A549 (cell line): ENCODE results near the gene MAN2C1. TPM values are rescaled to one million over a fixed set of nuclear protein-coding genes. Genes with fewer than 3 reads are reported as not detected.

ENCODE experiments used
- ATAC-seq, 2 experiments: fragments of 200-7000 bp in 1 of 2; fragments of >200 bp in 1 of 2; cut with Nextera tagmentation in 1 of 2; cut with Tn5 transposase in 1 of 2; 3 replicates each; pipeline versions ENCODE4 v1.8.0 to v1.9.1; 2018 to 2020; ENCODE audit warnings: mild to moderate bottlenecking in 1 of 2, moderate library complexity in 1 of 2
- CTCF ChIA-PET: fragments of 300-600 bp; sonication (Branson Sonifier 250); formaldehyde crosslinking; extraction: SDS; loops from one replicate; lab custom pipeline; 2021; ENCODE audit warnings: antibody characterized with exemption, inconsistent platforms; lab: Yijun Ruan, JAX
- POLR2A ChIA-PET: fragments of 350-600 bp; formaldehyde crosslinking; extraction: SDS; loops from one replicate; lab custom pipeline; 2021; ENCODE audit warnings: antibody characterized with exemption, inconsistent platforms; lab: Yijun Ruan, JAX
- DNase-seq, 2 experiments: peaks; one replicate each; pipeline versions ENCODE4 v3.0.0 to v3.0.0-alpha.2; 2011 to 2016; ENCODE audit warnings: low read depth in 1 of 2, low spot score in 1 of 2
- FAIRE-seq: peaks from 2 replicates; lab custom pipeline; 2011; peaks lifted over from hg19 to GRCh38; lab: Jason Lieb, UNC
- H3K27ac ChIP-seq, 2 experiments: fragments of >200 bp; sonication (Bioruptor Twin); formaldehyde crosslinking; 3 replicates each; pipeline ENCODE4 v1.5.1; 2016 to 2017
- H3K4me1 ChIP-seq: fragments of >200 bp; sonication (Bioruptor Twin); formaldehyde crosslinking; 3 replicates; pipeline ENCODE4 v1.6.1; 2016
- H3K4me2 ChIP-seq: fragments of >200 bp; sonication (Bioruptor Twin); formaldehyde crosslinking; 3 replicates; pipeline ENCODE4 v1.6.1; 2016
- H3K4me3 ChIP-seq: fragments of >200 bp; sonication (Bioruptor Twin); formaldehyde crosslinking; 3 replicates; pipeline ENCODE4 v1.5.1; 2016
- H3K9me3 ChIP-seq: fragments of >200 bp; sonication (Bioruptor Twin); formaldehyde crosslinking; 3 replicates; pipeline ENCODE4 v1.6.1; 2016
- BHLHE40 ChIP-seq: IDR thresholded peaks from 2 replicates; pipeline ENCODE4 v1.6.1; 2012; ENCODE audit warnings: low read depth, low read length, inconsistent platforms
- CBX2 ChIP-seq: fragments of 200-600 bp; sonication (generic); IDR thresholded peaks from 2 replicates; pipeline ENCODE4 v1.6.1; 2016; ENCODE audit warnings: low read depth, mild to moderate bottlenecking, borderline replicate concordance
- CEBPB ChIP-seq, 2 experiments: fragments of >200 bp in 1 of 2; sonication (Bioruptor Twin) in 1 of 2; formaldehyde crosslinking in 1 of 2; IDR thresholded peaks; 2 replicates each; pipeline ENCODE4 v1.6.1; 2012 to 2016
- E2F6 ChIP-seq: IDR thresholded peaks from 2 replicates; pipeline ENCODE4 v1.6.1; 2012; ENCODE audit warnings: low read depth, borderline replicate concordance
- EHMT2 ChIP-seq: fragments of 200-600 bp; sonication (generic); IDR thresholded peaks from 2 replicates; pipeline ENCODE4 v1.6.1; 2016; ENCODE audit warnings: antibody characterized with exemption, low read depth, mild to moderate bottlenecking, moderate library complexity
- ESRRA ChIP-seq: fragments of 150-350 bp; IDR thresholded peaks from 2 replicates; pipeline ENCODE4 v1.6.1; 2014; ENCODE audit warnings: mild to moderate bottlenecking, low read length, borderline replicate concordance
- FOSB ChIP-seq: fragments of 250-450 bp; sonication (Bioruptor Pico); IDR thresholded peaks from 2 replicates; pipeline ENCODE4 v1.5.0; 2020; ENCODE audit warnings: mild to moderate bottlenecking, moderate library complexity
- FOSL2 ChIP-seq, 2 experiments: fragments of 450-650 bp in 1 of 2; fragments of >200 bp in 1 of 2; sonication (Bioruptor Twin) in 1 of 2; formaldehyde crosslinking; IDR thresholded peaks; 2 replicates each; pipeline versions ENCODE4 v1.5.0 to v1.6.1; 2016 to 2020; ENCODE audit warnings: mild to moderate bottlenecking in 1 of 2, moderate library complexity in 1 of 2
- GATA3 ChIP-seq: IDR thresholded peaks from 2 replicates; pipeline ENCODE4 v1.6.1; 2012; ENCODE audit warnings: borderline replicate concordance
- HEYL ChIP-seq: fragments of 250-450 bp; sonication (Bioruptor Pico); IDR thresholded peaks from 2 replicates; pipeline ENCODE4 v1.8.0; 2021; ENCODE audit warnings: mild to moderate bottlenecking, moderate library complexity
- HOXB13 ChIP-seq: fragments of 250-450 bp; sonication (Bioruptor Pico); IDR thresholded peaks from 2 replicates; pipeline ENCODE4 v1.5.0; 2020; ENCODE audit warnings: low read depth, mild to moderate bottlenecking, moderate library complexity
- KDM1A ChIP-seq: fragments of 200-600 bp; sonication (generic); IDR thresholded peaks from 2 replicates; pipeline ENCODE4 v1.6.1; 2016; ENCODE audit warnings: low read depth, mild to moderate bottlenecking
- KDM5A ChIP-seq: fragments of 200-600 bp; sonication (generic); IDR thresholded peaks from 2 replicates; pipeline ENCODE4 v1.6.1; 2016; ENCODE audit warnings: antibody characterized with exemption, mild to moderate bottlenecking
- MAZ ChIP-seq: fragments of 150-350 bp; IDR thresholded peaks from 2 replicates; pipeline ENCODE4 v1.6.1; 2014; ENCODE audit warnings: antibody characterized with exemption, low read depth, low read length, borderline replicate concordance
- MYC ChIP-seq: IDR thresholded peaks from 2 replicates; pipeline ENCODE4 v1.6.1; 2012; ENCODE audit warnings: mild to moderate bottlenecking, inconsistent platforms, low read length, improper control_type of control experiment, borderline replicate concordance
- REST ChIP-seq: fragments of 200-600 bp; sonication (generic); IDR thresholded peaks from 2 replicates; pipeline ENCODE4 v1.6.1; 2016; ENCODE audit warnings: antibody characterized with exemption, mild to moderate bottlenecking, moderate library complexity
- ZFP36 ChIP-seq: fragments of 450-650 bp; IDR thresholded peaks from 2 replicates; pipeline ENCODE4 v1.6.1; 2014; ENCODE audit warnings: borderline replicate concordance; ENCODE audit not compliant: partially characterized antibody
- ZSCAN20 ChIP-seq: fragments of 250-450 bp; sonication (Bioruptor Pico); IDR thresholded peaks from 2 replicates; pipeline ENCODE4 v1.8.0; 2022; ENCODE audit warnings: mild to moderate bottlenecking, moderate library complexity
- WGBS: methylation state at CpG from one replicate; pipeline ENCODE4 v1.1.6; 2017; ENCODE audit errors: missing lambda C conversion rate; 5-methylcytosine and 5-hydroxymethylcytosine counted together
- polyA plus RNA-seq, 4 experiments: library from polyadenylated mRNA; depleted of rRNA in 3 of 4; stranded (reverse); fragments of >200 nt; fragmentation: RNase III in 1 of 4; extraction: RNeasy Plus Mini Kit Qiagen cat#74134 plus additional on column Dnase treatment in 1 of 4; gene quantifications; 2 replicates in 3 of 4; 3 replicates in 1 of 4; pipeline ENCODE4 v1.2.3, GENCODE V29; 2011 to 2017
- TF ChIP-seq, protein P1 (sequence below): IDR thresholded peaks from 2 replicates; pipeline ENCODE4 v1.6.1; 2012
- TF ChIP-seq, protein P2 (sequence below): fragments of >200 bp; sonication (Bioruptor Twin); formaldehyde crosslinking; IDR thresholded peaks from 3 replicates; pipeline ENCODE4 v1.6.1; 2016

Gene MAN2C1
- polyA plus RNA-seq, 2 of the 4 experiments (the other 2 are of a cell fraction), result 47.7 to 117 TPM

- TF ChIP-seq KDM5A (peak; percentile 87), E2F6 (peak; percentile 58; the same call in 1 of the 2 replicates), CEBPB (IDR thresholded peaks at IDR 0.05) (0 out of 4 replicates have a peak, but pooled peaks of 1 of the 2 experiments have one; percentile 3), ESRRA (peak; percentile 59; the same call in 1 of the 2 replicates), GATA3 (peak; percentile 43; the same call in 1 of the 2 replicates), MAZ (peak; percentile 76; the same call in 1 of the 2 replicates), CBX2 (no peak), HOXB13 (CRISPR knock-in tag) (no peak), FOSB (0 out of 2 replicates have a peak, but pooled peaks have one; percentile 57)
- TF ChIP-seq, protein P1, sequence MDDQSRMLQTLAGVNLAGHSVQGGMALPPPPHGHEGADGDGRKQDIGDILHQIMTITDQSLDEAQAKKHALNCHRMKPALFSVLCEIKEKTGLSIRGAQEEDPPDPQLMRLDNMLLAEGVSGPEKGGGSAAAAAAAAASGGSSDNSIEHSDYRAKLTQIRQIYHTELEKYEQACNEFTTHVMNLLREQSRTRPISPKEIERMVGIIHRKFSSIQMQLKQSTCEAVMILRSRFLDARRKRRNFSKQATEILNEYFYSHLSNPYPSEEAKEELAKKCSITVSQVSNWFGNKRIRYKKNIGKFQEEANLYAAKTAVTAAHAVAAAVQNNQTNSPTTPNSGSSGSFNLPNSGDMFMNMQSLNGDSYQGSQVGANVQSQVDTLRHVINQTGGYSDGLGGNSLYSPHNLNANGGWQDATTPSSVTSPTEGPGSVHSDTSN, result peak; percentile 72; the same call in 1 of the 2 replicates
- TF ChIP-seq, protein P2, sequence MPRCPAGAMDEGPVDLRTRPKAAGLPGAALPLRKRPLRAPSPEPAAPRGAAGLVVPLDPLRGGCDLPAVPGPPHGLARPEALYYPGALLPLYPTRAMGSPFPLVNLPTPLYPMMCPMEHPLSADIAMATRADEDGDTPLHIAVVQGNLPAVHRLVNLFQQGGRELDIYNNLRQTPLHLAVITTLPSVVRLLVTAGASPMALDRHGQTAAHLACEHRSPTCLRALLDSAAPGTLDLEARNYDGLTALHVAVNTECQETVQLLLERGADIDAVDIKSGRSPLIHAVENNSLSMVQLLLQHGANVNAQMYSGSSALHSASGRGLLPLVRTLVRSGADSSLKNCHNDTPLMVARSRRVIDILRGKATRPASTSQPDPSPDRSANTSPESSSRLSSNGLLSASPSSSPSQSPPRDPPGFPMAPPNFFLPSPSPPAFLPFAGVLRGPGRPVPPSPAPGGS, result peak; percentile 93
These were observed at the start of gene MAN2C1 (continued) for GRCh38 chr15:75367913-75368688.

GRCh38 chr15:75416584-75416983, 48.2 kb upstream of the MAN2C1 start:
- H3K4me1 ChIP-seq, result peaks cover 14% of the 10 kb centered on the region; the same call in 2 of the 3 replicates
- H3K4me3 ChIP-seq, result no peak overlapping the region
- 92% methylated on average over 1 of the region's 1 CpG for whole genome bisulfite sequencing
- ATAC-seq (no peak), FAIRE-seq (no peak), DNase-seq (no peak)
- no peak overlapping the region for H3K4me2 ChIP-seq
- POLR2A ChIA-PET, result interaction anchor here (0.7 kb wide), 1 partner anchor 37 kb away, joined by 3 read pairs; no protein-coding TSS in a partner anchor
- H3K27ac ChIP-seq, result no peak overlapping the region
- CTCF ChIA-PET, result interaction anchor here (1.4 to 3.3 kb wide), 2 partner anchors 11 to 14 kb away, joined by 3 to 14 read pairs; no protein-coding TSS in a partner anchor
- TF ChIP-seq MYC (no peak), BHLHE40 (no peak), KDM1A (no peak), HEYL (CRISPR knock-in tag) (no peak), FOSL2 (IDR thresholded peaks at IDR 0.05) (no peak), FOSL2 (CRISPR knock-in tag; IDR thresholded peaks at IDR 0.05) (no peak), ZSCAN20 (CRISPR knock-in tag) (no peak), EHMT2 (no peak), ZFP36 (no peak), KDM5A (no peak), MAZ (no peak), REST (no peak)
- TF ChIP-seq, protein P2, result no peak
- TF ChIP-seq, protein P1, result no peak
- H3K9me3 ChIP-seq, result no peaks in the 10 kb centered on the region
